ENCODE data around the gene MTNR1A.

MTNR1A gene

DNA sequence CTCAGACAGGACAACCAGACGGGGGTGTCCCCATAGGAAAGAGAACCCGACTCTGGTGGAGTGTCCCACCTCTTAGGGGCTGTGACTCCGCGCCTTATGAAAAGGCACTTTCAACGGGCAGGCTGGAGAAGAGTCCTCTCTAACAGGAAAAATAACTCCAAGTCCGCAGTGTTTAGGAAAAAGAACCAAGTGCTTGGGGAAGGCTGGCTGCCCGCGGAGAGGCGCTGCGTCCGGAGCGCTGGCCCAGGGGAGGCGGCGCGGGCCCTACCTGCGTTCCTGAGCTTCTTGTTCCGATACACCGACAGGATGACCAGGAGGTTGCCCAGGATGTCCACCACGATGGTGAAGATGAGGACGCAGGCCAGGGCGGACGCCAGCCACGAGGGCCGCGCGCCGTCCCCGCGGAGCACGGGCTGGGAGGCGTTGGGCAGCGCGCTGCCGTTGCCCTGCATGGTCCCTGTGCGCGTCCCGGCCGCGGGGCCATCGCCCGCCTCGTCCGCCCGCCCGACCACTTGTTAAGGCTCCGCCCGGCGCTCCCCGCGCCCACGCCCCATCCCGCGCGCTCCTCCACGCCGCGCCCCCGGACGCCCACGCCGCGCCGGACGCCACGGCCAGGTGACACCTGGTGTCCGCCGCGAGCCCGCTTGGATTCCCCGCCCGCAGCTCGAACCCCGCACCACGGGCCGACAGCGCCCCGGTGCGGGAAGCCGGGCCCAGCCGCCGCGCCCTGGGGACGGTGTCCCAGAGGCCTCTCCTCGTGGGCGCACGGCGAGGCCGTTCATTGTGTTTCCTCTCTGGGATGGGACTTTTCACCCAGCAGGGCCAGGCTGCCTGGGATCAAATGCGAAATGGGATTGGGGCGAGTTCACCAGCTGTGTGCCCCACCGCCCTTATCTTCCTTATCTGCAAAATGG lies at the start of gene MTNR1A:
TSS of gene MTNR1A (minus strand) at position 654 of the 914 bp plus-strand sequence. CDS start at position 452, 202 bp downstream.
- H3K4me3 ChIP-seq (ENCODE audit: low read depth, low read length), result peak within 1 kb of the TSS; percentile 32
- DNase-seq (ENCODE audit: low read depth), result no peak
- TF ChIP-seq, protein P1, sequence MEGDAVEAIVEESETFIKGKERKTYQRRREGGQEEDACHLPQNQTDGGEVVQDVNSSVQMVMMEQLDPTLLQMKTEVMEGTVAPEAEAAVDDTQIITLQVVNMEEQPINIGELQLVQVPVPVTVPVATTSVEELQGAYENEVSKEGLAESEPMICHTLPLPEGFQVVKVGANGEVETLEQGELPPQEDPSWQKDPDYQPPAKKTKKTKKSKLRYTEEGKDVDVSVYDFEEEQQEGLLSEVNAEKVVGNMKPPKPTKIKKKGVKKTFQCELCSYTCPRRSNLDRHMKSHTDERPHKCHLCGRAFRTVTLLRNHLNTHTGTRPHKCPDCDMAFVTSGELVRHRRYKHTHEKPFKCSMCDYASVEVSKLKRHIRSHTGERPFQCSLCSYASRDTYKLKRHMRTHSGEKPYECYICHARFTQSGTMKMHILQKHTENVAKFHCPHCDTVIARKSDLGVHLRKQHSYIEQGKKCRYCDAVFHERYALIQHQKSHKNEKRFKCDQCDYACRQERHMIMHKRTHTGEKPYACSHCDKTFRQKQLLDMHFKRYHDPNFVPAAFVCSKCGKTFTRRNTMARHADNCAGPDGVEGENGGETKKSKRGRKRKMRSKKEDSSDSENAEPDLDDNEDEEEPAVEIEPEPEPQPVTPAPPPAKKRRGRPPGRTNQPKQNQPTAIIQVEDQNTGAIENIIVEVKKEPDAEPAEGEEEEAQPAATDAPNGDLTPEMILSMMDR (IDR thresholded peaks at IDR 0.05; ENCODE audit: control insufficient read depth, extremely low read depth, insufficient read depth), result peak; percentile 53

DNA sequence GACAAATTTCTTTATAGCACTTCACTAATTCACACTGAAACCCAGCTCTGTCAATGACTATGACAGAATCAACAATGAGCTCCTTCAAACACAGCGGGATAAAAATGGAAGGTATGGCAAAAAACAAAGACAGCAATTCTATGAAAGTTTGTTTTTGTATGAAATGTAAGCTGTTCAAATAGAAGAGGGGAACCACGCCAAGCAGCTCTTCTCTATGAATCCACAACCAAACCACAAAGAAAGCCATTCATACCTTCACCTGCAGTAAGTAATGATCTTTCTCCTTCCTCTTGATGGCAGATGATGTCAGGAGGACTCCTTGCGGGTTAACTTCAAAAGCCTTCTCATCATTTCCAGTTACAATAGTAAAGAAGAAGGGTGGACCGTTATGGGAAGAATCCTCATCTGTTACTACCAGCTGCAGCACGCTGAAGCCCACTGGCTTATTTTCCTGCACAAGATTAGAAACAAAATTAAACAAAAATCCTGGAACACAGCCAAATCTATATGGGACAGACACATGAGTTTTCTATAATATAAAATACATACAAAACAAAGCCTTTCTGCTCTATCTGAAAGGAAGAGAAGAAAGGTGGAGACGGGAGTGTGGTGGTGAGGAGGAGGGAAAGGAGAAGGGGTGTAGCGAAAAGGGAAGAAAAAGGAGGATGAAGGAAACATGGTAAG lies 48.9 kb upstream of the MTNR1A start:
- TF ChIP-seq, protein P1 (IDR thresholded peaks at IDR 0.05; ENCODE audit: control insufficient read depth, extremely low read depth, insufficient read depth), result no peak
- no peak overlapping the region for H3K4me3 ChIP-seq (ENCODE audit: low read depth, low read length)
- DNase-seq (ENCODE audit: low read depth), result no peak

DNA sequence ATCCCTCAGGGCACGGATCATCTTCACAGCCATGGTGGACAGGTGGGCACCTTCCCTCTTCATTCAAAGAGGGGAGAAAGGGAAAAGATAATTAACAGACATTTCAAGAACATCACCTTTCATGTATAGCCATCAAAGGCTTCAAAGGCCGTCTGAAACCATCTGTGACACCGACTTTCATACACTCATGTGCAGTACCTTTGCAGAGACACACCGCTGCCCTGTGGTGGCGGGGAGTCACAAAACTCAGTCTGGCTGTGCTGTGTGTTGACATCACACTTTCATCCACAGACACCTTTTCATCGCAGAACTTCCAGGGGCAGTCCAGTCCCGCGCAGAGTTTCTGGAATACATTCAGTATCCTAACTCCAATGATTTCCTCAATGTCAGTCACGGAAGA lies 47.6 kb upstream of the MTNR1A start:
- no peak for DNase-seq (ENCODE audit: low read depth)
- no peak overlapping the region for H3K4me3 ChIP-seq (ENCODE audit: low read depth, low read length)
- TF ChIP-seq, protein P1 (IDR thresholded peaks at IDR 0.05; ENCODE audit: control insufficient read depth, extremely low read depth, insufficient read depth), result no peak

DNA sequence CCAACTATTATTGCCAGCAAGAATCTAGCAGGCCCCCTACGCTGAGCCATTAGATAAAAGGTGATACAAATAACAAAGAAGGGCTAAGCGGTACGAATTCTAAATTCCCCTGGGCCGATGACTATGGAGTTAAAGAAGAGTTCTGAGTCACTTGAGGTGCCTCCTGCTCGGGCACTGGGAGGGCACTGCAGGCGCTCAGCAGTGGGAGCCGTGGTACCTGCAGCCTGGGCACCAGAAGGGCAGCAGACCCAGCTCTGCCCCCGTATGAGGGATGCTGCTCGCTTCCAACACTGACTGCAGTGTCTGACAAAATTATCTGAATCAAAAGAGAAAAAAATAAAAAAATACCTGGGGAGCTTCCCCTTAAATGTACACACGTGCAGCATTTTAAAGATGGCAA lies 44.1 kb upstream of the MTNR1A start:
- no peak for DNase-seq (ENCODE audit: low read depth)
- no peak overlapping the region for H3K4me3 ChIP-seq (ENCODE audit: low read depth, low read length)
- TF ChIP-seq, protein P1 (IDR thresholded peaks at IDR 0.05; ENCODE audit: control insufficient read depth, extremely low read depth, insufficient read depth), result no peak

DNA sequence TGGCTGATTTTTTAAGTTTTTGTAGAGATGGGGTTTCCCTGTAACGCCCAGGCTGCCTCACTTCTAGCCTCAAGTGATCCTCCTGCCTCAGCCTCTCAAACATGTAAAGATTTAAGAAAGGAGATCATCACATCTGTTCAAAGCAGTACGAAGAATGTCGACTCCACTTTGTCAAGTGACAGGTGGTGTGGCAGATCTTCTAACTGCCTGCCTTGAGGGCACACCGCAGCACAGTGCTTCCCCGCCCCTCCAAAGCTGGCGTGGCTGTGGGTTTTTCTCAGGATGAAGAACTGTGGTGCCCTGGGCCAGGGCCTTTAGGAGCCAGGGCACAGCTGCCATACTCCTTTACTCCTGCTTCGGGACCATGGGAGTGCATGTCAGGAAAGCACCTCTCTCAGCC lies 43.3 kb upstream of the MTNR1A start:
- H3K4me3 ChIP-seq (ENCODE audit: low read depth, low read length), result no peak overlapping the region
- no peak for DNase-seq (ENCODE audit: low read depth)
- TF ChIP-seq, protein P1 (IDR thresholded peaks at IDR 0.05; ENCODE audit: control insufficient read depth, extremely low read depth, insufficient read depth), result no peak

DNA sequence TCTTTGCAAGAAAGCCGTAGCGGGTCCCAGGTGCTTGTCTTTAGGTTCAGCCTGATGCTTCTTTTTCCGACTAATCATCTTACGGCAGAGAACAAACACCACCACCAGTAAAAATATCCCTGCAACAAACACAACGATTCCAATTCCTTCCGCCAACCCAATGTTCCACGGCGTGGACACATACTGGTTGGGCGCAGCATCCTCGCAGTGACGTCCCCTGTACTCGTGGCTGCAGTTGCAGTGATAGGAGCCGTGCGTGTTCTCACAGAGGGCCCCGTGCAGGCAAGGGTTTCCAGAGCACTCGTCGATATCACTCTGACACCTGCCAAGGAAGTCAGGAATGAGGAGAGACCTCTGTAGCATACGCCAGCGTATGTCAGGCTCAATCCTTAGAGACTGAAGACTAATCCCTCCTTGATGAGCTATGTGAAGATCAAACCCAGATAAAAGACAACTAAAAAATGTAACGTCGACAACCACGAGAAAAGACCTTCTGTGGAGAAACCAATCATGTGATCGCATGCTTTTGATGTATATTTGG lies 41.6 kb upstream of the MTNR1A start:
- DNase-seq (ENCODE audit: low read depth), result no peak
- TF ChIP-seq, protein P1 (IDR thresholded peaks at IDR 0.05; ENCODE audit: control insufficient read depth, extremely low read depth, insufficient read depth), result no peak
- H3K4me3 ChIP-seq (ENCODE audit: low read depth, low read length), result no peak overlapping the region

All from LNCaP clone FGC (cell line).